Caco-2 (cell line): ENCODE results near the gene MED12L. TPM values are rescaled to one million over a fixed set of nuclear protein-coding genes. Genes with fewer than 3 reads are reported as not detected.

Experiments used
- BruUV-seq: library from RNA; stranded (reverse); fragments of 400-500 nt; replicated peaks from 2 replicates; lab custom pipeline; 2021; lab: Mats Ljungman, UMichigan
- CTCF ChIA-PET: fragments of 300-600 bp; sonication (Branson Sonifier 250); formaldehyde crosslinking; loops from one replicate; lab custom pipeline; 2022; ENCODE audit warnings: antibody characterized with exemption; lab: Charles Lee
- POLR2A ChIA-PET: fragments of 300-600 bp; sonication (Branson Sonifier 250); formaldehyde crosslinking; loops from one replicate; lab custom pipeline; 2022; ENCODE audit warnings: antibody characterized with exemption; lab: Charles Lee
- DNase-seq, 2 experiments: peaks; one replicate each; pipeline versions ENCODE4 v3.0.0 to v3.0.0-alpha.2; 2020 to 2022
- H3K27me3 ChIP-seq: replicated peaks from 2 replicates; pipeline ENCODE4 v1.6.0; 2011; ENCODE audit warnings: low read length; ENCODE audit not compliant: control insufficient read depth, insufficient read depth
- H3K36me3 ChIP-seq: 2 replicates; pipeline ENCODE4 v1.5.1; 2011; ENCODE audit warnings: low read length; ENCODE audit not compliant: control insufficient read depth, insufficient read depth
- H3K4me1 ChIP-seq: fragments of 250-450 bp; sonication (Bioruptor Pico); 2 replicates; pipeline ENCODE4 v1.5.1; 2020; ENCODE audit warnings: mild to moderate bottlenecking
- H3K4me3 ChIP-seq: 2 replicates; pipeline ENCODE4 v1.5.1; 2011; ENCODE audit warnings: low read depth, mild to moderate bottlenecking, control low read depth, low read length
- H3K9me3 ChIP-seq: fragments of 250-450 bp; sonication (Bioruptor Pico); 2 replicates; pipeline ENCODE4 v1.5.1; 2020; ENCODE audit warnings: mild to moderate bottlenecking, moderate library complexity
- H3K27ac Mint-ChIP-seq: one replicate; pipeline ENCODE4 v1.8.0; 2022; ENCODE audit warnings: mixed read lengths; ENCODE audit not compliant: unreplicated experiment
- H3K27me3 Mint-ChIP-seq: one replicate; pipeline ENCODE4 v1.8.0; 2022; ENCODE audit warnings: mixed read lengths; ENCODE audit not compliant: insufficient read depth, unreplicated experiment
- H3K36me3 Mint-ChIP-seq: one replicate; pipeline ENCODE4 v1.8.0; 2022; ENCODE audit warnings: mild to moderate bottlenecking, mixed read lengths; ENCODE audit not compliant: insufficient read depth, unreplicated experiment
- H3K4me1 Mint-ChIP-seq: one replicate; pipeline ENCODE4 v1.8.0; 2022; ENCODE audit warnings: low read depth, mixed read lengths; ENCODE audit not compliant: unreplicated experiment
- H3K4me3 Mint-ChIP-seq: one replicate; pipeline ENCODE4 v1.8.0; 2022; ENCODE audit warnings: mild to moderate bottlenecking, moderate library complexity, mixed read lengths; ENCODE audit not compliant: unreplicated experiment
- H3K9me3 Mint-ChIP-seq: one replicate; pipeline ENCODE4 v1.8.0; 2022; ENCODE audit warnings: mixed read lengths; ENCODE audit not compliant: unreplicated experiment
- intact Hi-C: fragments of 100-400 bp; cut with micrococcal nuclease; formaldehyde crosslinking; loops from one replicate; pipeline ENCODE4 v1.10.0; 2022; ENCODE audit not compliant: unreplicated experiment
- total RNA-seq: library from RNA; stranded (reverse); gene quantifications from 2 replicates; pipeline ENCODE4 v1.2.3, GENCODE V29; 2022
- TF ChIP-seq, protein P1 (sequence below), 2 experiments: fragments of 200-600 bp in 1 of 2; IDR thresholded peaks; 1 replicate in 1 of 2; 2 replicates in 1 of 2; pipeline versions ENCODE4 v1.5.1 to v1.8.0; 2011 to 2022; ENCODE audit warnings: antibody characterized with exemption in 1 of 2, control low read depth in 1 of 2, inconsistent platforms in 1 of 2, low read depth in 1 of 2, low read length in 1 of 2, mild to moderate bottlenecking in 1 of 2, moderate library complexity in 1 of 2; ENCODE audit not compliant: insufficient read depth in 1 of 2, severe bottlenecking in 1 of 2, unreplicated experiment in 1 of 2

MED12L gene
- total RNA-seq, 1 experiment from 2014 or later, result 21.5 TPM

DNA sequence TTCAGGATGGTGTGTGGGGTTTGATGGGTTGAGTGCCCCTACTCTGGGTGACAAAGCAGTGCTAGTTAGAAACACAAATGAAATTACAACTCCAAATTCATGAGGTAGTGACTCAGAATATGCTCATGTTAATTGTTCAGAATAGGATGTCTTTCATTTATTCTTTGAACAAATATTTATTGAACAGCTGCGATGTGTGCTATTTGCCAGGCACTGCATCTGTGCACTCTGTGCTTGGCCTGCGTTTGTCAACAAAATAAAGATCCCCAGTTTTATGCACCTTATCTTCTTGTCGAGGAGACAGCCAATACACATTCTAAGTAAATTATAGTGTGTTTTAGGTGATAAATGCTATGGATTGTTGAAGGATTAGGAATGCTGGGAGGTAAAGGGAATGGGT lies 27.3 kb downstream of the MED12L start:
- no peak overlapping the region for H3K27ac Mint-ChIP-seq
- H3K27me3 Mint-ChIP-seq, result no peaks in the 10 kb centered on the region
- H3K4me3 Mint-ChIP-seq, result no peak overlapping the region
- peaks cover 9% of the 10 kb centered on the region for H3K4me1 Mint-ChIP-seq
- no peaks in the 10 kb centered on the region for H3K36me3 ChIP-seq
- DNase-seq, result no peak
- intact Hi-C loops, result no loop called here
- no peaks in the 10 kb centered on the region for H3K9me3 Mint-ChIP-seq
- ChIA-PET POLR2A (no interaction called here), CTCF (no interaction called here)
- H3K4me1 ChIP-seq, result peaks cover 23% of the 10 kb centered on the region
- BruUV-seq, result no TSS peak
- no peaks in the 10 kb centered on the region for H3K27me3 ChIP-seq
- TF ChIP-seq, protein P1, sequence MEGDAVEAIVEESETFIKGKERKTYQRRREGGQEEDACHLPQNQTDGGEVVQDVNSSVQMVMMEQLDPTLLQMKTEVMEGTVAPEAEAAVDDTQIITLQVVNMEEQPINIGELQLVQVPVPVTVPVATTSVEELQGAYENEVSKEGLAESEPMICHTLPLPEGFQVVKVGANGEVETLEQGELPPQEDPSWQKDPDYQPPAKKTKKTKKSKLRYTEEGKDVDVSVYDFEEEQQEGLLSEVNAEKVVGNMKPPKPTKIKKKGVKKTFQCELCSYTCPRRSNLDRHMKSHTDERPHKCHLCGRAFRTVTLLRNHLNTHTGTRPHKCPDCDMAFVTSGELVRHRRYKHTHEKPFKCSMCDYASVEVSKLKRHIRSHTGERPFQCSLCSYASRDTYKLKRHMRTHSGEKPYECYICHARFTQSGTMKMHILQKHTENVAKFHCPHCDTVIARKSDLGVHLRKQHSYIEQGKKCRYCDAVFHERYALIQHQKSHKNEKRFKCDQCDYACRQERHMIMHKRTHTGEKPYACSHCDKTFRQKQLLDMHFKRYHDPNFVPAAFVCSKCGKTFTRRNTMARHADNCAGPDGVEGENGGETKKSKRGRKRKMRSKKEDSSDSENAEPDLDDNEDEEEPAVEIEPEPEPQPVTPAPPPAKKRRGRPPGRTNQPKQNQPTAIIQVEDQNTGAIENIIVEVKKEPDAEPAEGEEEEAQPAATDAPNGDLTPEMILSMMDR (IDR thresholded peaks at IDR 0.05; ENCODE audit: insufficient read depth in 1 of 2, low read depth in 1 of 2, low read length in 1 of 2, severe bottlenecking in 1 of 2, unreplicated experiment in 1 of 2), result no peak
- H3K4me3 ChIP-seq, result no peak overlapping the region
- no peaks in the 10 kb centered on the region for H3K9me3 ChIP-seq
- no peaks in the 10 kb centered on the region for H3K36me3 Mint-ChIP-seq

- Mint-ChIP-seq H3K9me3 (no peaks in the 10 kb centered on the region), H3K27ac (no peak overlapping the region), H3K36me3 (no peaks in the 10 kb centered on the region), H3K27me3 (no peaks in the 10 kb centered on the region), H3K4me3 (no peak overlapping the region), H3K4me1 (peaks cover 5% of the 10 kb centered on the region)
- Histone ChIP-seq H3K9me3 (no peaks in the 10 kb centered on the region), H3K4me3 (no peak overlapping the region), H3K36me3 (no peaks in the 10 kb centered on the region), H3K27me3 (no peaks in the 10 kb centered on the region), H3K4me1 (peaks cover 22% of the 10 kb centered on the region)
- CTCF ChIA-PET, result no interaction called here
- BruUV-seq, result no TSS peak
- intact Hi-C loops, result no loop called here
- no peak for DNase-seq
- POLR2A ChIA-PET, result no interaction called here
- TF ChIP-seq, protein P1 (IDR thresholded peaks at IDR 0.05; ENCODE audit: insufficient read depth in 1 of 2, low read depth in 1 of 2, low read length in 1 of 2, severe bottlenecking in 1 of 2, unreplicated experiment in 1 of 2), result no peak
Observed at GRCh38 chr3:151113343-151113742, 27.9 kb downstream of the MED12L start.

- H3K9me3 Mint-ChIP-seq, result no peaks in the 10 kb centered on the region
- no TSS peak for BruUV-seq
- ChIA-PET CTCF (no interaction called here), POLR2A (no interaction called here)
- TF ChIP-seq, protein P1 (IDR thresholded peaks at IDR 0.05; ENCODE audit: insufficient read depth in 1 of 2, low read depth in 1 of 2, low read length in 1 of 2, severe bottlenecking in 1 of 2, unreplicated experiment in 1 of 2), result peak in 1 of 2 experiments; percentile 27
- no peak overlapping the region for H3K4me3 Mint-ChIP-seq
- no peak overlapping the region for H3K27ac Mint-ChIP-seq
- no peaks in the 10 kb centered on the region for H3K36me3 ChIP-seq
- intact Hi-C loops, result no loop called here
- H3K36me3 Mint-ChIP-seq, result no peaks in the 10 kb centered on the region
- H3K27me3 Mint-ChIP-seq, result no peaks in the 10 kb centered on the region
- no peaks in the 10 kb centered on the region for H3K4me1 Mint-ChIP-seq
- no peaks in the 10 kb centered on the region for H3K4me1 ChIP-seq
- peak in 1 of 2 experiments; percentile 12 for DNase-seq
- no peaks in the 10 kb centered on the region for H3K9me3 ChIP-seq
- no peak overlapping the region for H3K4me3 ChIP-seq
- no peaks in the 10 kb centered on the region for H3K27me3 ChIP-seq
Observed at GRCh38 chr3:151117047-151117446, 31.6 kb downstream of the MED12L start.
